Activated naive CD8-positive, alpha-beta T cell treated with anti-CD3 and anti-CD28 coated beads for 36 hours (primary cell): ENCODE measurements around the gene MED31. TPM values are rescaled to one million over a fixed set of nuclear protein-coding genes. Genes with fewer than 3 reads are reported as not detected.

Source experiments
- DNase-seq: peaks from one replicate; pipeline ENCODE4 v3.0.0; 2021
- H3K27ac Mint-ChIP-seq: one replicate; pipeline ENCODE4 v1.8.0; 2022; ENCODE audit warnings: mild to moderate bottlenecking, moderate library complexity, mixed read lengths
- H3K27me3 Mint-ChIP-seq: one replicate; pipeline ENCODE4 v1.8.0; 2022; ENCODE audit warnings: mild to moderate bottlenecking, mixed read lengths
- H3K36me3 Mint-ChIP-seq: one replicate; pipeline ENCODE4 v1.8.0; 2021; ENCODE audit warnings: mild to moderate bottlenecking, mixed read lengths
- H3K4me1 Mint-ChIP-seq: one replicate; pipeline ENCODE4 v1.8.0; 2021; ENCODE audit warnings: mixed read lengths
- H3K4me3 Mint-ChIP-seq: one replicate; pipeline ENCODE4 v1.8.0; 2022; ENCODE audit warnings: mild to moderate bottlenecking, moderate library complexity, mixed read lengths
- H3K9me3 Mint-ChIP-seq: one replicate; pipeline ENCODE4 v1.8.0; 2022; ENCODE audit warnings: mixed read lengths
- total RNA-seq, 2 experiments: library from RNA; stranded (reverse); gene quantifications; one replicate each; pipeline ENCODE4 v1.2.3, GENCODE V29; 2021

Gene MED31
- total RNA-seq, 2 experiments from 2014 or later = 20.1 to 21.6 TPM

- Mint-ChIP-seq H3K9me3 (no peaks in the 10 kb centered on the region), H3K27me3 (peaks cover 39% of the 10 kb centered on the region), H3K27ac (no peak overlapping the region), H3K36me3 (no peaks in the 10 kb centered on the region), H3K4me1 (no peaks in the 10 kb centered on the region), H3K4me3 (no peak overlapping the region)
- DNase-seq = no peak
These were observed 32.5 kb upstream of the MED31 start for GRCh38 chr17:6683730-6684459.

DNA sequence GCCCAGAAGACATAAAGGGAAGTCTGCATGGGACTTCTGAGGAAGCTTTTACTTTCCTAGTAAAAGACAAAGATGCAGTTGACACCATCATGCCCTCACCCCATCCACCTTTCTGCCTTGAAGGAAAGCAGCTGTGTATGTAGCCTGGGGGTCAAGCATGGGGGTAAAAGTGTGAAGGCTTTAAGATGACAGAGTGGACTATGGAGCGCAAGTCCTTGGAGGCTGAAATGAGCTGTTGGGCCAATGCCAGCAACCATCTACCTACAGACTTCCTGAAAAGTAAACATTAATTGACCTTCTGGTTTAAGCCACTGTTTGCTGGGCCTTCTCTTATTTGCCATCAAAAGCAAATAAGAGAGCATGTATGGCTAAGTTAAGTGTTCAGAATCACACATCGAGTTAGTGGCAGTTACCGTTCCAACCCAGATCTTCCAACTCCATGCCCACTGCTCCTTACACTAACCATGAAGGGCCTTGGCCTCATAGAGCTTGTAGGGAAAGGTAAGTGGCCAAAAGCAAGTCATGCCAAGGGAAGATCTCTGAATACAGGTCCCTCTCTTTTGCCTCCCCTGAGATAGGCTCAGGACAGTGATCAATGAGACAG is 31.8 kb upstream of the MED31 start:
- DNase-seq = no peak
- H3K9me3 Mint-ChIP-seq = no peaks in the 10 kb centered on the region
- peaks cover 46% of the 10 kb centered on the region for H3K27me3 Mint-ChIP-seq
- H3K4me3 Mint-ChIP-seq = no peak overlapping the region
- no peaks in the 10 kb centered on the region for H3K4me1 Mint-ChIP-seq
- no peak overlapping the region for H3K27ac Mint-ChIP-seq
- no peaks in the 10 kb centered on the region for H3K36me3 Mint-ChIP-seq

GRCh38 chr17:6682339-6682738 is 30.9 kb upstream of the MED31 start:
- Mint-ChIP-seq H3K4me3 (no peak overlapping the region), H3K9me3 (no peaks in the 10 kb centered on the region), H3K27ac (no peak overlapping the region), H3K36me3 (no peaks in the 10 kb centered on the region), H3K27me3 (peaks cover 52% of the 10 kb centered on the region), H3K4me1 (peaks cover 4% of the 10 kb centered on the region)
- no peak for DNase-seq

DNA sequence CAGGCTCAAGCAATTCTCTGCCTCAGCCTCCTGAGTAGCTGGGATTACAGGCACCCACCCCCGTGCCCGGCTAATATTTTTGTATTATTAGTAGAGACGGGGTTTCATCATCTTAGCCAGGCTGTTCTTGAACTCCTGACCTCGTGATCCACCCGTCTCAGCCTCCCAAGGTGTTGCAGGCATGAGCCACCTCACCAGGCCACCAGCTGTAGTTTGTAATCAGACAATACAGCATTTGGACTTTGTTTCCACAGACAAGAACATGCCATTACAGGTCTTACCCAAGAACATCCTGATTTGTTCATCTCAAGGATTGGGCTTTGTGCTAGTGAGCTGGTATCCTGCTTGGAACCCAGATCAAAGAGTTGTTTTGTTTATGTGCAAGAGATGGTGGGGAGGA is 30.3 kb upstream of the MED31 start:
- no peak for DNase-seq
- Mint-ChIP-seq H3K4me1 (peaks cover 4% of the 10 kb centered on the region), H3K27ac (no peak overlapping the region), H3K4me3 (no peak overlapping the region), H3K9me3 (no peaks in the 10 kb centered on the region), H3K27me3 (peaks cover 46% of the 10 kb centered on the region), H3K36me3 (no peaks in the 10 kb centered on the region)

- Mint-ChIP-seq H3K9me3 (no peaks in the 10 kb centered on the region), H3K27me3 (peaks cover 46% of the 10 kb centered on the region), H3K27ac (no peak overlapping the region), H3K4me1 (peaks cover 4% of the 10 kb centered on the region), H3K4me3 (no peak overlapping the region), H3K36me3 (no peaks in the 10 kb centered on the region)
- no peak for DNase-seq
These were observed 29.8 kb upstream of the MED31 start for GRCh38 chr17:6681176-6681575.

DNA sequence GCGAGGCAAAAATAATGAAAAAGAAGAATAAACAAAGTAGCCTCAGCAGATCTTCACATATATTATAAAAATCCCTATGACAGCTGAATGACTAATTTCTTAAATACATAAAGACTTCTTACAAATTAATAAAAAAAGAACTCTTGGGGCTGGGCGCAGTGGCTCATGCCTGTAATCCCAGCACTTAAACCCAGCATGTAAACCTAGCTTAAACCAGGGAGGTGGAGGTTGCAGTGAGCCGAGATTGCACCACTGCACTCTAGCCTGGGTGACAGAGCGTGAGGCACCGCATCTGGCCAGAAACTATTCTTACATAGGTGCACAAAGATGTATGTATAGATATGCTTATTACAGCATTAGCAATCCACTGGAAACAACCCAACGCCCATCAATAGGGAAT is 27.8 kb upstream of the MED31 start:
- no peak for DNase-seq
- no peaks in the 10 kb centered on the region for H3K36me3 Mint-ChIP-seq
- no peak overlapping the region for H3K27ac Mint-ChIP-seq
- peaks cover 4% of the 10 kb centered on the region for H3K4me1 Mint-ChIP-seq
- no peaks in the 10 kb centered on the region for H3K9me3 Mint-ChIP-seq
- no peak overlapping the region for H3K4me3 Mint-ChIP-seq
- peaks cover 43% of the 10 kb centered on the region for H3K27me3 Mint-ChIP-seq

GRCh38 chr17:6677946-6678345 is 26.5 kb upstream of the MED31 start:
- Mint-ChIP-seq H3K36me3 (no peaks in the 10 kb centered on the region), H3K27me3 (peaks cover 34% of the 10 kb centered on the region), H3K9me3 (no peaks in the 10 kb centered on the region), H3K27ac (no peak overlapping the region), H3K4me3 (no peak overlapping the region), H3K4me1 (peaks cover 4% of the 10 kb centered on the region)
- DNase-seq = no peak

GRCh38 chr17:6677158-6677831 is 25.9 kb upstream of the MED31 start:
- Mint-ChIP-seq H3K4me3 (no peak overlapping the region), H3K4me1 (peaks cover 4% of the 10 kb centered on the region), H3K27ac (no peak overlapping the region), H3K27me3 (peaks cover 34% of the 10 kb centered on the region), H3K36me3 (no peaks in the 10 kb centered on the region), H3K9me3 (no peaks in the 10 kb centered on the region)
- no peak for DNase-seq

DNA sequence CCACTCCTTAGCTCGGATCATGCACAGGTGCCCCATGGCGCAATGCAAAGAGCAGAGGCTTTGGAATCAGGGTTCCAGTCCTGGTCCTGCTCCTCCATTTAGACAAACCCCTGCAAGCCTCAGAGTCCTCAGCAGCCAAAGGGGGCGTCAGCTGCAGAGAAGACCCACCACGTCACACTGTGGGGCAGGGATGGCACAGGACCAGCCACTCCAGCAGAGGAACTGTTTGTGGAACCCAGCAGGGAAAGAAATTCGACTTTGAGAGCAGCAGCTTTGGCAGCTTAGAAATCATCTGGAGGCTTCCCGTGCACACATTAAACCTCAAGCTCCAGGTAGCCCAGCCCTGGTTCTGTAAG is 25.4 kb upstream of the MED31 start:
- Mint-ChIP-seq H3K27ac (no peak overlapping the region), H3K36me3 (no peaks in the 10 kb centered on the region), H3K4me1 (peaks cover 4% of the 10 kb centered on the region), H3K4me3 (no peak overlapping the region), H3K9me3 (no peaks in the 10 kb centered on the region), H3K27me3 (peaks cover 29% of the 10 kb centered on the region)
- DNase-seq = no peak

DNA sequence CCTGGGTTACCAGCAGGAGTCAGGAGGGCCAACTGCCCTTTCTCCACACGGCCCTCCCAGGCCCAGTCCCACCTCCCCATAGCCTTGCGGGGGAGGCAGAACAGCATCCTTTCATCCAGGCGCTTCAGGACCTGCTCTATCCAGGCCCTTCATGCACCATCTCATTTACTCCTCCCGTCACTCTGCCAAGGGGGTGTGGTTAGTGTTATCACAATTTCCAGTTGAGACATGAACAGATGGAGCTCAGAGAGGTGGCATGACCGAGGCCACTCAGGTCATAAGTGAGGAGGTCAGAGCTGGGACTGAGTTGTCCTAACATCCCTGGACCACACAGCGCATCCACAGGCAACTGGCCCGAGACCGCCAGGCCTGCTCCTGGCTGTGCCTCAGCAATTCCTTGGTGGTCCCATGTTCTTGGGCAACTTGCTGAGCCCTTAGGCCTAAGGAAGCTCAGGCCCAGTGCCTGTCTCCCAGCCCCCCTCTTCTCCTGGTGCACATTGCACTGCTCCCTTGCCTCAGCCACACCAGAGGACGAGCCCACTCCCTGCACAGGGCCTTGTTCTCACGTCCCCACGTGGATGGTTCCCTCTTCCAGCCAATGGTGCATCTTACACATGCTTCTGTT is 23.9 kb upstream of the MED31 start:
- Mint-ChIP-seq H3K27ac (no peak overlapping the region), H3K9me3 (no peaks in the 10 kb centered on the region), H3K36me3 (no peaks in the 10 kb centered on the region), H3K27me3 (peaks cover 19% of the 10 kb centered on the region), H3K4me1 (peaks cover 4% of the 10 kb centered on the region), H3K4me3 (no peak overlapping the region)
- DNase-seq = no peak

- H3K27me3 Mint-ChIP-seq = peaks cover 16% of the 10 kb centered on the region
- H3K9me3 Mint-ChIP-seq = no peaks in the 10 kb centered on the region
- H3K36me3 Mint-ChIP-seq = no peaks in the 10 kb centered on the region
These were observed 23.2 kb upstream of the MED31 start for GRCh38 chr17:6674586-6674985.

GRCh38 chr17:6671431-6671830 is 20.0 kb upstream of the MED31 start:
- Mint-ChIP-seq H3K4me1 (peaks cover 6% of the 10 kb centered on the region), H3K27me3 (no peaks in the 10 kb centered on the region), H3K9me3 (no peaks in the 10 kb centered on the region), H3K4me3 (no peak overlapping the region), H3K36me3 (no peaks in the 10 kb centered on the region), H3K27ac (no peak overlapping the region)
- DNase-seq = no peak

More at GRCh38 chr17:6674586-6674985, 23.2 kb upstream of the MED31 start:
- no peak for DNase-seq
- Mint-ChIP-seq H3K4me3 (no peak overlapping the region), H3K4me1 (peaks cover 4% of the 10 kb centered on the region), H3K27ac (no peak overlapping the region)

DNA sequence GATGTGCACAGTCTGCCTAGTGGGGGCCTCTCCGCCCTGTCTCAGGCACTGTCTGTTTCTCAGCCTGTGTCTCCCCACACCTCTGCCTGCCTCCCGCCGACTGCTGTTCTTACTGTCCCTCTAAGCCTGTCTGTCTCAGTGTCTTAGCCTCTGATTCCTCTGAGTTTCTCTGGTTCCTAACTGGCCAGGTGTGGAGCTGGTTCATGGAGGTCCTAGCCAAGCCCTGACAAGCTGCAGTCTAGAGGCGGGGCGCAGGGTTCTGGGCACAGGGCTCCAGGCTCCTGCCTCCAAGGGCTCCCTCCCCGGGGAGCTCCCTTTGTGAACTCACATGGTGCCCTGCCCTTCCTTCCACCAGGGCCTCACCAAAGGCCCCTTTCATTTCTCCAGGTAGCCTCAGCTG is 19.6 kb upstream of the MED31 start:
- no peaks in the 10 kb centered on the region for H3K36me3 Mint-ChIP-seq

GRCh38 chr17:6670571-6670970 is 19.2 kb upstream of the MED31 start:
- Mint-ChIP-seq H3K27me3 (no peaks in the 10 kb centered on the region), H3K27ac (no peak overlapping the region), H3K4me3 (no peak overlapping the region), H3K36me3 (no peaks in the 10 kb centered on the region), H3K4me1 (peaks cover 6% of the 10 kb centered on the region), H3K9me3 (no peaks in the 10 kb centered on the region)
- no peak for DNase-seq

More for the DNA sequence above, 19.6 kb upstream of the MED31 start:
- Mint-ChIP-seq H3K27ac (no peak overlapping the region), H3K9me3 (no peaks in the 10 kb centered on the region), H3K27me3 (no peaks in the 10 kb centered on the region), H3K4me1 (peaks cover 6% of the 10 kb centered on the region), H3K4me3 (no peak overlapping the region)
- no peak for DNase-seq

DNA sequence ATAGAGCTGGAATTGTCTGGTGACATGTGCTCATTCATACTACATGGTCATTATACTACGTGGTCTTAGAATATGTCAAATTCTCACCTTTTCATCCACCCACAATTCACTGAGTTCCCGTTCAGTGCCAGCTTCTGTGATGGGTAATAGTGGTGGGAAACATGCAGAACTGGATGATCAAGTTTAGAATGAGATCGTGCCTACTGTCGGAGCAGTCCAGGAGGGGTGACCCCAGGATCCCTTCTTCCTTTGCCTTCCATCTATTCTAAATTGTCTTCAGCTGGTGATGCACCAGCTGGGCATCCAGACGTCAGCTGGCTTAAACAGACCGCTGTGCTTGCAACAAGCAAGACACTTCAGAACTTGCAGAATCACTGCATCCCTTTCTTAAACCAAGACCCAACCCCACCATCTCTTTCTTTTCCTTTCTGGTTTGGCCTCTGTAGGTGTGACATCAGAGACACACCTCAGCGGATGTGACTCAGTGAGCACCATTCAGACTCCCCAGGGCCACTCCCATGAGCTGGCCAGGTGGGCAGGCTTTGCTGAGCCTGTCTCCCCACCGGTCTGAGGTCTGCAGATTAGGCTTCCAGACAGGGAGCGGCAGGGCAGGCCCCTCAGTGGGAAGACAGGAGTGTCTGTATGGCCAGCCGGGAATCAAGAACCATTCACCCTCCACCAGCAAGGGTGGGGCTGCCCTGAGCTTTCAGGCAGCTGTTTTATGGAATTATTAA is 18.2 kb upstream of the MED31 start:
- H3K4me3 Mint-ChIP-seq = no peak overlapping the region
- H3K9me3 Mint-ChIP-seq = no peaks in the 10 kb centered on the region
- no peak for DNase-seq
- peaks cover 6% of the 10 kb centered on the region for H3K4me1 Mint-ChIP-seq
- H3K36me3 Mint-ChIP-seq = no peaks in the 10 kb centered on the region
- no peaks in the 10 kb centered on the region for H3K27me3 Mint-ChIP-seq
- no peak overlapping the region for H3K27ac Mint-ChIP-seq
